ENCODE measurements around the gene STXBP2.

Gene STXBP2

GRCh38 chr19:7665076-7665475, 28.2 kb downstream of the STXBP2 start:
- Histone ChIP-seq H3K36me3 (replicated peaks; ENCODE audit: insufficient read depth, low read length) (no peaks in the 10 kb centered on the region), H3K9ac (ENCODE audit: low read length) (no peak overlapping the region), H3K9me3 (replicated peaks; ENCODE audit: insufficient read depth, low read length) (no peaks in the 10 kb centered on the region), H3F3A (ENCODE audit: insufficient read depth, low read length) (no peaks in the 10 kb centered on the region), H3K4me1 (ENCODE audit: low read length) (no peaks in the 10 kb centered on the region), H3K9me2 (replicated peaks; ENCODE audit: insufficient read depth, low read length) (no peaks in the 10 kb centered on the region), H4K20me1 (ENCODE audit: insufficient read depth, low read length) (no peaks in the 10 kb centered on the region), H3K4me3 (ENCODE audit: low read length) (no peak overlapping the region), H2AFZ (ENCODE audit: low read length) (no peak overlapping the region), H3K79me2 (ENCODE audit: low read length) (no peaks in the 10 kb centered on the region), H3K27ac (ENCODE audit: low read length) (no peak overlapping the region), H3K27me3 (replicated peaks; ENCODE audit: insufficient read depth, low read length) (peaks cover 88% of the 10 kb centered on the region), H3K4me2 (ENCODE audit: low read depth, low read length) (no peak overlapping the region)
- TF ChIP-seq EZH2 (optimal IDR thresholded peaks at IDR 0.05; ENCODE audit: low read depth, low read length) (no peak), CTCF (IDR thresholded peaks at IDR 0.05; ENCODE audit: low read length) (no peak), EZH2phosphoT487 (IDR thresholded peaks at IDR 0.05; ENCODE audit: low read length) (no peak)
- DNase-seq: no peak

- Histone ChIP-seq H3K27ac (ENCODE audit: low read length) (no peak within 1 kb of the TSS), H3K36me3 (replicated peaks; ENCODE audit: insufficient read depth, low read length) (no peaks in the 10 kb centered on the region), H3K4me3 (ENCODE audit: low read length) (no peak within 1 kb of the TSS), H3K9ac (ENCODE audit: low read length) (no peak within 1 kb of the TSS), H2AFZ (ENCODE audit: low read length) (no peak within 1 kb of the TSS), H3K4me2 (ENCODE audit: low read depth, low read length) (no peak within 1 kb of the TSS), H3K9me2 (replicated peaks; ENCODE audit: insufficient read depth, low read length) (no peaks in the 10 kb centered on the region), H3K27me3 (replicated peaks; ENCODE audit: insufficient read depth, low read length) (peaks cover 84% of the 10 kb centered on the region), H4K20me1 (ENCODE audit: insufficient read depth, low read length) (no peaks in the 10 kb centered on the region), H3F3A (ENCODE audit: insufficient read depth, low read length) (no peaks in the 10 kb centered on the region), H3K4me1 (ENCODE audit: low read length) (no peaks in the 10 kb centered on the region), H3K79me2 (ENCODE audit: low read length) (no peaks in the 10 kb centered on the region), H3K9me3 (replicated peaks; ENCODE audit: insufficient read depth, low read length) (no peaks in the 10 kb centered on the region)
- TF ChIP-seq EZH2 (optimal IDR thresholded peaks at IDR 0.05; ENCODE audit: low read depth, low read length) (no peak), CTCF (IDR thresholded peaks at IDR 0.05; ENCODE audit: low read length) (no peak), EZH2phosphoT487 (IDR thresholded peaks at IDR 0.05; ENCODE audit: low read length) (no peak)
- DNase-seq: no peak
Measured at GRCh38 chr19:7668842-7669241, 31.9 kb downstream of the STXBP2 start, which contains the start of gene RETN. Gene RETN (plus strand): TSS chr19:7669049. CDS start chr19:7669327, 278 bp downstream.

GRCh38 chr19:7669641-7670040, 32.7 kb downstream of the STXBP2 start:
- Histone ChIP-seq H3K4me2 (ENCODE audit: low read depth, low read length) (no peak overlapping the region), H3K4me3 (ENCODE audit: low read length) (no peak overlapping the region)

More at GRCh38 chr19:7669641-7670040, 32.7 kb downstream of the STXBP2 start:
- Histone ChIP-seq H3K27me3 (replicated peaks; ENCODE audit: insufficient read depth, low read length) (peaks cover 80% of the 10 kb centered on the region), H3K9me3 (replicated peaks; ENCODE audit: insufficient read depth, low read length) (no peaks in the 10 kb centered on the region), H3K79me2 (ENCODE audit: low read length) (no peaks in the 10 kb centered on the region), H2AFZ (ENCODE audit: low read length) (no peak overlapping the region), H3K9me2 (replicated peaks; ENCODE audit: insufficient read depth, low read length) (no peaks in the 10 kb centered on the region), H4K20me1 (ENCODE audit: insufficient read depth, low read length) (no peaks in the 10 kb centered on the region), H3K27ac (ENCODE audit: low read length) (no peak overlapping the region), H3K9ac (ENCODE audit: low read length) (no peak overlapping the region), H3K36me3 (replicated peaks; ENCODE audit: insufficient read depth, low read length) (no peaks in the 10 kb centered on the region), H3F3A (ENCODE audit: insufficient read depth, low read length) (no peaks in the 10 kb centered on the region), H3K4me1 (ENCODE audit: low read length) (no peaks in the 10 kb centered on the region)
- DNase-seq: no peak
- no peak for TF ChIP-seq EZH2 (optimal IDR thresholded peaks at IDR 0.05; ENCODE audit: low read depth, low read length)
- no peak for TF ChIP-seq EZH2phosphoT487 (IDR thresholded peaks at IDR 0.05; ENCODE audit: low read length)
- TF ChIP-seq CTCF (IDR thresholded peaks at IDR 0.05; ENCODE audit: low read length): no peak

Data from MM.1S (cell line).